Measurements from ENCODE around the gene UGT1A9.

The UGT1A9 gene

DNA sequence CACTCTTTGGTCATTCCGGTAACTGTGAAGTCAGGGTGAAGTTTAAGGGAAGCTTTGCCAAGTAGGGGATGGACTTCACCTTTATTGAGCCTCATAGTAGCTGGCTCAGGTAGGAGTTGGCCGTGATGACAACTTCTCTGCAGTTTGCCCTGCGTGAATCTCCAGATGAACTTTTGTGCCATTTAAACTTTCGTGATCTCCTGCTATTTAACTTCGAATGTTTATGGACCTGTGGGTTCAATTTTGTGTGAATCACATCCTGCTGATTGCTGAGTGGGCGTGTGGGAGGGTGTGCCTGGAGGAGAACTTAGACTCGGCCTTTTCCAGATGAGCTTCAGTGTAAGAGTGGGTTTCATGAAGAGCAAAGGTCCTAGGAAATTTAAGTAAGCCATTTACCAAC, 92.6 kb downstream of the UGT1A9 start:
- DNase-seq, result no peak

DNA sequence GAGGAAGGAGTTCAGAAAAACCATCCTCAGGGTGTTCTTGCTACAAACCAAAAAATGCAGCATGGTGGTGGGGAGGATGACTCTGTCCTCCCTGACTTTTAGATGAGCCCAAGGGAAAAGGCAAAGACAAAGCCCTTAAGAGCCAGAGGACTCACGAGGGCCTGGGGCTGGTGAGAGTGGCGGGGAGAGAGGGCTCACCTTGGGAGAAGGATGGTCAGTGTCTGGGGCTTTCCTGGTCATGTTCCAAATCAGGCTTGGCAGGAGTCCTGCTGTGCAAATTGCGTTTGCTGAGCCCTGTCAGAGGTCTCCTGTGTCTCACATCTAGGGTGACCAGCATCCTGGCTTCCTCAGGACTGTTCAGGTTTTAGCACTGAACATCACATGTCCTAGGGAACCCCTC, 93.1 kb downstream of the UGT1A9 start:
- no peak for DNase-seq

DNA sequence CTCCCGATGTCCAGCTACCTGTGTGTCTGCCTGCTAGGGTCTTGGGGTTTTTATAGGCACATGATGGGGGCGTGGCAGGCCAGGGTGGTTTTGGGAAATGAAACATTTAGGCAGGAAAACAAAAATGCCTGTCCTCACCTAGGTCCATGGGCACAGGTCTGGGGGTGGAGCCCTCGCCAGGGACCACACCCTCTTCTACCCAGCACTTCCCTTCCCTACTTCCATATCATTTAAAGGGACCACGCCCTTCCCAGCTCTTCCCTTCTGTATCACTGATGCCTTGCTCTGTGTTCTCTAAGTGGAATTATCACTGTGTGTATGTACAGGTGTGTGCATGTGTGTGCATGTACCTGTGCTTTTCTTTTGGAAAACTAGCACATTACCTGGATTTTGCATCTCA, 94.7 kb downstream of the UGT1A9 start:
- DNase-seq, result no peak

DNA sequence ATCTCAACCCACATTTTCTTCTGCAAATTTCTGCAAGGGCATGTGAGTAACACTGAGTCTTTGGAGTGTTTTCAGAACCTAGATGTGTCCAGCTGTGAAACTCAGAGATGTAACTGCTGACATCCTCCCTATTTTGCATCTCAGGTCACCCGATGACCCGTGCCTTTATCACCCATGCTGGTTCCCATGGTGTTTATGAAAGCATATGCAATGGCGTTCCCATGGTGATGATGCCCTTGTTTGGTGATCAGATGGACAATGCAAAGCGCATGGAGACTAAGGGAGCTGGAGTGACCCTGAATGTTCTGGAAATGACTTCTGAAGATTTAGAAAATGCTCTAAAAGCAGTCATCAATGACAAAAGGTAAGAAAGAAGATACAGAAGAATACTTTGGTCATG, 96.4 kb downstream of the UGT1A9 start:
- no peak for DNase-seq

DNA sequence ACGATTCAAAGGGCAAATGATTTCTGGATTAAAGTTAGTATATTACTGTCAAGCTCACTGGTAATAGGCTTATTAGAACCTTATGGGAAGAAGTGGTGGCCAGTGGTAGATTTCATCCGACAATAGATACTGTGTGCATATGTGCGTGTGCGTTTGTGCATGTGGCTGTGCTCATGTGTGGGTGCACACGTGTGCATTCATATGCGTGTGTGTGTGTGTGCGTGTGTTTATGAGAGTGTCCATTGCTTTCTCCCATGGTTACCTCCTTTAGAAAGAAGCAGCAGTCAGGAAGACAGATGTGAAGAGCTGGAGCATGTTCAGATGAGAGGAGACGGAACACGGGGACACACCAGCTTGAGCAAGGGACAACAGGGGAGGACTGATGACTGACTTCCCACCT, 97.6 kb downstream of the UGT1A9 start:
- no peak for DNase-seq

DNA sequence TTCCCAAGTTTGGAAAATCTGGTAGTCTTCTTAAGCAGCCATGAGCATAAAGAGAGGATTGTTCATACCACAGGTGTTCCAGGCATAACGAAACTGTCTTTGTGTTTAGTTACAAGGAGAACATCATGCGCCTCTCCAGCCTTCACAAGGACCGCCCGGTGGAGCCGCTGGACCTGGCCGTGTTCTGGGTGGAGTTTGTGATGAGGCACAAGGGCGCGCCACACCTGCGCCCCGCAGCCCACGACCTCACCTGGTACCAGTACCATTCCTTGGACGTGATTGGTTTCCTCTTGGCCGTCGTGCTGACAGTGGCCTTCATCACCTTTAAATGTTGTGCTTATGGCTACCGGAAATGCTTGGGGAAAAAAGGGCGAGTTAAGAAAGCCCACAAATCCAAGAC, 100.5 kb downstream of the UGT1A9 start:
- DNase-seq, result no peak

DNA sequence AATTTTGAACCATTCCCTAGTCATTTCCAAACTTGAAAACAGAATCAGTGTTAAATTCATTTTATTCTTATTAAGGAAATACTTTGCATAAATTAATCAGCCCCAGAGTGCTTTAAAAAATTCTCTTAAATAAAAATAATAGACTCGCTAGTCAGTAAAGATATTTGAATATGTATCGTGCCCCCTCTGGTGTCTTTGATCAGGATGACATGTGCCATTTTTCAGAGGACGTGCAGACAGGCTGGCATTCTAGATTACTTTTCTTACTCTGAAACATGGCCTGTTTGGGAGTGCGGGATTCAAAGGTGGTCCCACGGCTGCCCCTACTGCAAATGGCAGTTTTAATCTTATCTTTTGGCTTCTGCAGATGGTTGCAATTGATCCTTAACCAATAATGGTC, 100.9 kb downstream of the UGT1A9 start:
- no peak for DNase-seq

DNA sequence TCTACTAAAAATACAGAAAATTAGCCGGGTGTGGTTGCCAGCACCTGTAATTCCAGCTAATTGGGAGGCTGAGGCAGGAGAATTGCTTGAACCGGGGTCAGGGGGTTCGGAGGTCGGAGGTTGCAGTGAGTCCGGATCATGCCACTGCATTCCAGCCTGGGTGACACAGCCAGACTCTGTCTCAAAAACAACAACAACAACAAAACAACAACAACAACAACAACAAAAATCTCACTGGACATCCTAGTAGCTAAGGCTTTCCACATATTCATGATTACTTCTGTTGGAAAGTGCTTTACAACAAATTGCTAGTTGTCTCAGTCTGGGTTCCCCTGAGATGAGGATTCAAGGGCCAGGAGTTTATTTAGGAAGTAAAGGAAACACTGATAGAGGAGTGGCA, 102.2 kb downstream of the UGT1A9 start:
- no peak for DNase-seq

DNA sequence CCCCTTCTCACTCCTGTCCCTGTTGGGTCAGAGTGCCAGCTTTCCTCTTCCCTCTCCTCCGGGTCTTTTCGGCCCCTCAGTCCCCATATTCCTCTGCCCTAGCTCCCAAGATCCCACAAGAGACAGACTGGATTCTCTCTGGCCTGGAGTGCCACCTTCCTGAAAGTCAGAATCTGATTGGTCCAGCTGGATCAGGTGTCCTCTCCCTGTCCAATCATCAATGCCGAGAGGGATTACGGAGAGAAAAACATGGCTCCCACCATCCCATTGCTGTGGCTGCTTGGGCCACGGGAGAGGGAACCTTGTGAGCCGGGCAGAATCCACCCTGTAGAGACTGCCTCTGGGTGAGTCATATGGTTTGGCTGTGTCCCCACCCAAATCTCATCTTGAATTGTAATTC, 103.7 kb downstream of the UGT1A9 start:
- no peak for DNase-seq

DNA sequence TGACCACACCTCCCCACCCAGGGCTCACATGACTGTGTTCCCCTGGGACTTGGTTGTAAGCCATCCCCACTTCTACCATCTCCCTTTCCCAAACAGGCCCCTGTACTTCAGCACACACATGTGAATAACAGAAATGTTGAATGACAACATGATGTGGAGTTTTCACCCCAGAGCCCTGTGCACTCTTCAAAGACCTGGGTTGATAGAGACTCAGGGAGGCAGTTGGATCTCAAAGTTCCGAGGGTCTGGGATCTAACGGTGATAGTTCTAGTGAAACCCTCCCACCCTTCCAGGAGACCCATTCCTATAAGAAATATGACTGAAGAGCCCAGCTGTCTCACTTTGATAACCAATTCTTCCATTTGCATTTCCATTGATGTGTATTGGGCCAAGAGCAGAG, 106.3 kb downstream of the UGT1A9 start, which contains the start of gene MROH2A:
MROH2A (plus strand) TSS at position 301 of the 400 bp plus-strand sequence. CDS start 1,029 bp downstream, outside the sequence.
- DNase-seq, result no peak

DNA sequence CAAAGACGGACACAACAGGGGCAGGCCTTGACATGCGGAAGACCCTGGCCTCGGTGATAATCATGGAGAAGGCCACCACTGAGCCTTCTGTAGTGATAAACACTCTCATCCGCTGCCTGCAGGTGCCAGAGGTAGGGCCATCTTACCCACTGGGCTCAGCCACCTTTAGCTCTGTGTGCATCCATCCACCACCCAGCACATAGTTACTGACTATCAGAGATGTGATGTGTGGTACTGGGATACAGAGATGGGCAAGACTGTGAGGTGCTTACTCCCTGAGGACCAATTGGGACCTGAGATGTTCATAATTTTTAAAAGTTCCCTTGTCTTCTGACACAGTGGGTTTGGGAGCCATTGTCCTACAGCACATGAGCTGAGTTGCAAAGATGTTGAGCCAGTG, 108.0 kb downstream of the UGT1A9 start:
- DNase-seq, result no peak

DNA sequence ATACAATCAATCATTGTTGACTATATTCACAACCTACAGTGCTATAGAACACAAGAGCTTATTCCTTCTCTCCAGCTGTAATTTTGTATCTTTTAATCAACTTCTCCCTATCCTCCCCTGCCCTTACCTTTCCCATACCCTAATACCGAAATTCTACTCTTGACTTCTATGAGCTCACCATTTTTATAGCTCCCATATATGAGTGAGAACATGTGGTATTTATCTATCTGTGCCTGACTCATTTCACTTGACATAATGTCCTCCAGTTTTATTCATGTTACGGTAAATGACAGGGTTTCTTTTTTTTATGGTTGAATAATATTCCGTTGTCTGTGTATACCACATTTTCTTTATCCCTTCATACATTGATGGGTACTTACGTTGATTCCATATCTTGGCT, 109.1 kb downstream of the UGT1A9 start:
- no peak for DNase-seq

DNA sequence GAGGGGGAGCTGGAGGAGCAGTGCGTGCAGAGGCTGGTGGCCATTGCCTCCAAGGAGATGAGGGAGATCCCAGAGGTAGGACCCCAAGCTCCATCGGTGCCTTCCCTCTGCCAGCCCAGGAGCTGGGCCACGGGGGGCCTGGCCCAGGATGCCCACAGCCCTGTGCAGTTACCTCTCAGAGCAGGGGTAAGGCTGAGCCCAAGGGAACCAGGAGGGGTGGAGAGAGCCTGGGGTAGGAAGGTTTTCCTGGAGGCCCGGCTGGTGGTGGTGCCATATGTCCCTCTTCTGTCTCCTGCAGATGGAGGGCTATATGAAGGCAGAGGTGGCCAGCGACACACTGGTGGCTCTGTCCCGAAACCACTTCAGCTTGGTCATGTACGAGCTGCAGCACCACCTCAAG, 117.9 kb downstream of the UGT1A9 start:
- DNase-seq, result no peak

DNA sequence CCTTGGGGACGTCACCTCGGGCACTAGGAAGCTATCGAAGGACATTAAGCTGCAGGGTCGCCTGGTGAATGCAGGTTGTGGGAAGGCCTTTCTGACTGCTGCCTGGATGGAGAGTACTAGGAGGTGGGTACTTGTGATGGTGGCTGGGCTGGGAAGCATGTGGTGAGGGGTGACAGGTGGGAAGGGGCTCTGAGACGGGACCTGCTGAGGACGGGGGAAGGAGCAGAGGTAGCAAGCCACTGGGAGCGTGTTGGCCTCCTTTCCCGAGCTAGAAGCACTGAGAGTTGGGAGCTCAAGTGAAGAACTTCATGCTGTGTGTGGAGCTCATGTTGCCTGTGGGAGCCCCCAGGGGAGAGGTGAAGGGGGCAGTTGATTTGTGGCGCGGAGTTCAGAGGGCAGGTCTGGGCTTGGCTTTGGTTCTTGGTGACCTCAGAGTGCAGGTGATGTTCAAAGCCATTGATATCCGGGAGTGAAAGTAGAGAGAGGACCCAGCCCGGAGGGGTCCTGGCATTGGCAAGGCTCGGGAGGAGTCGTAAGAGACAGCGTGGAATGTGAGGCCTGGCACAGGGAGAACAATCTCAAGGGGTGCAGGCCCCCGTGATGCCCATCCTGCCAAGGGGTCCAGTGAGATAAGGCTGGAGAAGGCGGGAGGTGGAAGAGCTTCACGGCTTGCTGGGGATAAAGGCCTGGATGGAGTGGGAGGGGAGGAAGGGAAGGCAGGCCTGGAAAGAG, 119.6 kb downstream of the UGT1A9 start:
- DNase-seq, result no peak

DNA sequence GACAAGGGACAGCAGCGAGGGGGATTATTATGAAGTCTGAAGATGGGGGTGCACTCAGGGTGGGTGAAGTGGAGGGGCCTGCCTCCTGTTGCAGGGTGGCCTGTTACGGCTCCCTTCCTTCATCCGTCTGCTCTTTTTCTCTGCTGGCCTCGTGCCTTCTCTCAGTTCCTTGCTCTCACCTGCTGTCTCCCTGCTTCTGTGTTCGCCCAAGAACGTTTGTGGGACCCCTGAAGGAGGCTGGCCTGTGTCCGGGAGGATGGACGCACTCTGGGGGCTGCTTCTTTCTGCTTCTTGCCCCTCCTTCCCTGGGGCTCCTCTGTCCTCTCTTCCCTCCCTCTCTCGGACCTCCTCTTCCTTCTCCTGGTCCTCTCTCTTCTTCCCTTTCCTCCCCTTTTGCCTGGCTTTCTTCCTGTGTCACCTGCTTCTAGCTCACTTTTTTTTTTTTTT, 120.2 kb downstream of the UGT1A9 start:
- DNase-seq, result no peak

DNA sequence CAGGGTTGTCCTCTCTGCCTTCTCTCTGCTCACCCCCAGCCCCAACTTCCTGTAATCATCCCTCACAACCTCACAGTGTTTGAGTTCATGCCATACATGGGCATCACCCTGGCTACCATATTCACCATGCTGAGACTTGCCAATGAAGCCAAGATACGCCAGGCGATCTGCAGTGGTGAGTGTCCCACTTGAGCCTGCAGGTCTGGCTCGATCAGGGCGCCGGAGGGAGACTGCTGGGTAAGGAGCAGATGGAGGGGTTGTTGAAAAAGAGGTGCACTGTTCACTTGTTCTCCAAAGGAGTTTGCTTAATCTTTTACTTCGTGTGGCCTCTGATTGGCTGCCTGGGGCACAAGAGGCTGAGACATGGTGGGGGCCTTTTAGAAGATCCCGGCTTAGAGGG, 121.0 kb downstream of the UGT1A9 start:
- no peak for DNase-seq

DNA sequence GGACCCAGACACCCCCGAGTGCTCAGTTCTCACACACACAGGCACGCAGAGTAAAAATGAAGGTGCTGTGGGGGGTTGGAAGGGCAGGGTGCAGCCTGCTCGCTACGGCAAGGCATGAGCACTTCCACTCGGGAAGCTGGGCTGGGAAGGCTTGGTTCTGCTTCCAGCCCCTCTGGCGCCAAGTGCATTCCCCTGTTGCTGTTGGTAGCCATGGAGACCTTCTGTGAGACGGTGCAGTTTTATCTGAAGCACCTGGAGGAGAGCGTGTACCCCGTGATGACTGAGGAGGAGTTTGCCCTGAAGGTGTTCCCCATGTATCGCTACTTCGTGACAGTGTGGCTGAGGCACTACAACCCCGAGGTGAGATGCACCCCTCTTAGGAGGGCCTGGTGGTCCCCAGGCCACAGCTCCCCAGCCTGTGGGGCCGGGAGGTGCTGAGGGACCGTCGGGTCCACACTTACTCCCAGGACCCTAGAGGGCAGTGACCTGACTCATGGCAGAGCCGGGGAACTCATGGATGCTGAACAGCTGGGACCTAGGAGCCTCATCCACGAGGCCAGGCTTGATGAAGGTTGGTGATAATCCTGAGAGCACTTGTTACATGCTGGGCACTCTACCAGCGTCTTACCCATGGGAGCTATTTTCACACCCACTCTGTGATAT, 121.9 kb downstream of the UGT1A9 start:
- no peak for DNase-seq

DNA sequence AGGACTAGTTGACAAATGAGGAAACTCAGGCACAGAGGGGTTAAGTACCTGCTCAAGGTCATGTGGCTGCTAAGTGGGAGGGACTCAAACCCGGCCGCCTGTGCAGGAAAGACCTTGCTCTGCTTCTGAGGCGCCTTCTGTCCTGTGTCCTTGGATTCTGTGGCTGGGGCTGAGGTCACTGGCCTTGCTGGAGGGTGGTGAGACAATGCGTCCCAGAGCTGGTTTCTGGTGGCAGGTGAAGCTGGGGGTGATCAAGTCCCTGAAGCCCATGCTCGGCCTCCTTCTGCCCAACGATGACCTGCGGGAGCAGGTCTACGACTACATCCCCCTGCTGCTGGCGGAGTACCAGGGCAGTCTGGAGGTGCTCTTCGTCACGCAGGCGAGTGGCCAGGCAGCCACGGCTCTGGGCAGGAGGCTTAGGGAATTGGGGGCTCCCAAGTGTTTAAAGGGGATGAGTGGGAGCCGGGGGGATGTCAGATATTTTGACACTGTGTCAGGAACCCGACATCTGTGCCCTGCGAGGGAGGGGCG, 122.5 kb downstream of the UGT1A9 start:
- no peak for DNase-seq

DNA sequence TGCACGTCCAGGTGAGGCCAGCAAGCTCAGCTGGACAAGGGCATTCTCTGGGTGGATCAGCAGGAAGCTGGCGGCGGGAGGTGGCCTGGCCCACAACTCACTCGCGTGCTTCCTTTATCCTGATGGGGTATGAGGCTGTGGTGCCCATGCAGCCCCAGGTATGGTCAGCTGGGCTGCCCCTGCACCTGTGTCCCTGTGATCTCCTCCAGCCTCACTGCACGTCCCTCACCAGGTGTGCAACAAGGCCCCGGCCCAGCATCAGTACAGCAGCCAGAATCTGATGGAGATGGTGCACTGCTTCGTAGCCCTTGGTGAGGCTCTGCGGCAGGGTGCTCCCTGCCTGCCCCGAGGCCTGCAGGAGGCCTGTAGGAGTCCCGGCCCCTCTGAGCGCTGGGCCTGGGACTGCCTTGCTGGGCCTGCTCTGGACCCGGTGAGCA, 124.1 kb downstream of the UGT1A9 start:
- no peak for DNase-seq

DNA sequence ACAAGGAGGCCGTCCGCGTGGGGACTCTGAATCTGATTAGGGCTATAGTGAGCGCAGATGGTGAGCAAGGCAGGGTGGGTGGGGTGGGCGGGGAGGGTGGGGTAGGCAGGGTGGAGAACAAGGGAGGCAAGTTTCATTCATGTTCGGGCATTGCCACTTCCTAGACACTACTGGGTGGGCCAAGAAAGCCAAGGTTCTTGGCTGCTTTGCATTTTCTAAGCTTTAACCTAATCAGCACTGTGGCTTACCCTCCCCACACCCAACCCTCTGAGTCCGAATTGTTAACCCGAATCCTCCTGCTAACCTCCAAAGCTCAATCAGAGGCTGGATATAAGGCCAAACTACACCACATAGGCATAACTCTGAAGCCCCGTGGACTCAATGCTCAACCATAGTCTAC, 124.6 kb downstream of the UGT1A9 start:
- DNase-seq, result no peak

DNA sequence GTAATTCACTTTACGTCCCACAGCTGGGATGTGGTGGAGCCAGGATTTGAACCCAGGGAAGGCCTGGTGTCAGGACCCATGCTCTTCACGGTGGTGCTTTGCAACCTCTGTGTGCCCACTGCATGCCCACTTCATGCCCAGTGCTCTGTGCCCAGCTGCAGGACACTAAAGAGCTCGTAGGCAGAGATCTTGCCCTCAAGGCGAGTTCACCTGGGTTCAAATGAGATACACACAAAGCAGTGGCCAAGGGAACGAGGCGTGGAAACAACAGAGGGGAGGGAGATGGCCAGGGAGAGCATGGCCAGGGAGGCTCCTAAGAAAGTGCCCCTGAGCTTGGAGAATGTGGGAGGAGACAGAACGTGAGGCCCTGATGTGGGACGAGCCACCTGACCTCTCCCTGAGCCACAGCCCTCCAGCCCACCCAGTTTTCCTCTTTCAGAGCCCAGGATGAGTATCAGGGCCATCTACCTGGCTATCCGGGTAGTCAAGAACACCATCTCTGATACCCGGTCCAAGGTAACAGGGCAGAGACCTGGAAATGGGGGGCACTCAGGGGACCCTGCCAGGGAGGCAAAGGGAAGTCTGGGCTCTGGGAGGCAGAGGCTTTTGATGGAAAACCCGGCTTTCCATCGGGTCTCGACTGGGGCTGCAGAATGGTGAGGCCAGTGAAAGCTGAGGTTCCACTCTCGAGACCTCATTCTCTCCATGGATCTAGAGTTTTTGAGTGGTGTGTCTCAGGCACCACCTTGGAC, 126.8 kb downstream of the UGT1A9 start:
- DNase-seq, result no peak

DNA sequence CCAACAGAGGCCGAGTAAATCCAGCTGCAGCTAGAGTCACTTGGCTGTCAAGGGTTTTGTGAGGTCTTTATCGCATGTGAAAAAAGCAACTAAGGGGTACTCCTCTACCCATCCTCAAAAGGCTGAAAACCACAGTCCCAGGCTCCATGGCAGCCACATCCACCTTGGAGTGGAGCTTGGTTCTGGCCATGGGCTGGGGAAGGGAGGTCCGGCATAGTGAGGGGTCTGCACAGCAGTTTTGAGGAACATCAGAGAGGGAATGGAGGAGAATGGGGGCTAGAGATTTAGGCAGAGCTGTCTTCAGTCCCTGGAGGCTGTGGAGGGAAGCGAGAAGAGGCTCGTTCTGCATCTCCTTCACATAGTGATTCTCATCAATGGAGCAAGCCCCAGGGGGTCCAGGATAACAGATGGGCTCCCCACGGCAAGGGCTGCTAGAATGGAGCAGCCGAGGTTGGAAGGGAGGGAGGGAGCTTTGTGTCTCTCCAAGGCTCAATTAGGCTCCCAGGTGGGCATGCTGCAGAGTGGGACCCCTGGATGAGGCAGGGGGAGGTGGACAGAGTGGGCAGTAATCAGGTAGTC, 127.5 kb downstream of the UGT1A9 start:
- DNase-seq, result no peak

DNA sequence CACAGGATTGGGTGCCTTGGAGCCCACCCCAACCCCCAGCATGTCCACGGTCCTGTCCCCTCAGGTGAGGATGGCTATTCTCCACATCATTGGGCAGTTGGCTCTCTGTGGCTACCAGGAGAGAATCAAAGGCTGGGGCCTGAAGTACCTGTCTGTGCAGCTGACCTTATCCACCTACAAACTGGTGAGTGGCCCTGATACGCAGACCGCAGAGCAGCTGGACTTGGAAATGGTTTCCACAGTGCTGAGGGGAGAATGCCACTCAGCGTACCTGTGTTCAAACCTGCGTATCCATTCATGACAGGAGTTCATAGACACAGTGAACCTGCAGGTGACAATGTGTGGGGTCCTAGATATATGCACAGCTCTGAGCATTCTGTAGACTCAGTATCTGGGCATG, 128.0 kb downstream of the UGT1A9 start:
- no peak for DNase-seq

Measured in DMS153 (cell line).